HL-60 (cell line): ENCODE measurements around the gene CHCHD6.

Experiments
- DNase-seq, 2 experiments: peaks; one replicate each; pipeline ENCODE4 v3.0.0-alpha.2; 2010 to 2020; ENCODE audit warnings: low read depth in 1 of 2, low spot score in 1 of 2
- H3K27ac ChIP-seq: fragments of 250-450 bp; sonication (Bioruptor Pico); replicated peaks from 2 replicates; pipeline ENCODE4 v1.5.1; 2020; ENCODE audit warnings: mild to moderate bottlenecking, moderate library complexity
- H3K27me3 ChIP-seq: fragments of 250-450 bp; sonication (Bioruptor Pico); 2 replicates; pipeline ENCODE4 v1.5.1; 2021; ENCODE audit warnings: mild to moderate bottlenecking, moderate library complexity; ENCODE audit not compliant: insufficient read depth, poor library complexity, severe bottlenecking
- H3K4me3 ChIP-seq: replicated peaks from 2 replicates; pipeline ENCODE4 v1.5.1; 2011; ENCODE audit warnings: mild to moderate bottlenecking, control low read depth, low read length; ENCODE audit not compliant: insufficient read depth
- CTCF ChIP-seq: IDR thresholded peaks from one replicate; pipeline ENCODE4 v1.5.1; 2011; ENCODE audit warnings: low read length, control low read depth, inconsistent platforms; ENCODE audit not compliant: insufficient read depth
- GABPA ChIP-seq: IDR thresholded peaks from 2 replicates; pipeline ENCODE4 v1.6.1; 2012; ENCODE audit warnings: low read depth
- POLR2AphosphoS5 ChIP-seq: IDR thresholded peaks from 2 replicates; pipeline ENCODE4 v1.6.1; 2012; ENCODE audit warnings: low read depth
- SPI1 ChIP-seq: IDR thresholded peaks from 2 replicates; pipeline ENCODE4 v1.6.1; 2012; ENCODE audit warnings: low read depth, mild to moderate bottlenecking, borderline replicate concordance
- TF ChIP-seq, protein P1 (sequence below): IDR thresholded peaks from 2 replicates; pipeline ENCODE4 v1.6.1; 2012; ENCODE audit warnings: low read depth; ENCODE audit not compliant: insufficient replicate concordance

Gene CHCHD6

DNA sequence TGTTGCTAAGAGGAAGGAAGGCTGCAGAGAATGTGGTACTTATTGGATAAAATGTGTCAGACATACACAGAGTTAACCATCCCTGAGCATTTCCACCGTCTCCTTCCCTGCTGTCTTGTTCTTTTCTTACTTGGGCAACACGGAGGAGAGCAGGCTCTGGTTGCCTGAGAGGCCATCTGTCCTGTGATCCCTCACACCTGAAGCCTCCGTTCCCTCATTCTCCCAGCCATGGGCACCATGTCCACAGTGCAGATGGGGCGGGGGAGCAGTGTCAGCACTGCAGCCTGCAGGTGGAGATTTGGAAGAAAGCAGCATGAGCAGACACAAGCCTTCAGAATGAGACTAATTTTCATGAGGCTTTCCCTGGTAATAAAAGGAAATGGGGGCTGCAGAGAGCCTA, 133.7 kb downstream of the CHCHD6 start:
- H3K4me3 ChIP-seq, result no peak overlapping the region
- DNase-seq, result no peak
- H3K27ac ChIP-seq, result no peak overlapping the region
- H3K27me3 ChIP-seq, result no peaks in the 10 kb centered on the region
- no peak for TF ChIP-seq CTCF
- TF ChIP-seq, protein P1, sequence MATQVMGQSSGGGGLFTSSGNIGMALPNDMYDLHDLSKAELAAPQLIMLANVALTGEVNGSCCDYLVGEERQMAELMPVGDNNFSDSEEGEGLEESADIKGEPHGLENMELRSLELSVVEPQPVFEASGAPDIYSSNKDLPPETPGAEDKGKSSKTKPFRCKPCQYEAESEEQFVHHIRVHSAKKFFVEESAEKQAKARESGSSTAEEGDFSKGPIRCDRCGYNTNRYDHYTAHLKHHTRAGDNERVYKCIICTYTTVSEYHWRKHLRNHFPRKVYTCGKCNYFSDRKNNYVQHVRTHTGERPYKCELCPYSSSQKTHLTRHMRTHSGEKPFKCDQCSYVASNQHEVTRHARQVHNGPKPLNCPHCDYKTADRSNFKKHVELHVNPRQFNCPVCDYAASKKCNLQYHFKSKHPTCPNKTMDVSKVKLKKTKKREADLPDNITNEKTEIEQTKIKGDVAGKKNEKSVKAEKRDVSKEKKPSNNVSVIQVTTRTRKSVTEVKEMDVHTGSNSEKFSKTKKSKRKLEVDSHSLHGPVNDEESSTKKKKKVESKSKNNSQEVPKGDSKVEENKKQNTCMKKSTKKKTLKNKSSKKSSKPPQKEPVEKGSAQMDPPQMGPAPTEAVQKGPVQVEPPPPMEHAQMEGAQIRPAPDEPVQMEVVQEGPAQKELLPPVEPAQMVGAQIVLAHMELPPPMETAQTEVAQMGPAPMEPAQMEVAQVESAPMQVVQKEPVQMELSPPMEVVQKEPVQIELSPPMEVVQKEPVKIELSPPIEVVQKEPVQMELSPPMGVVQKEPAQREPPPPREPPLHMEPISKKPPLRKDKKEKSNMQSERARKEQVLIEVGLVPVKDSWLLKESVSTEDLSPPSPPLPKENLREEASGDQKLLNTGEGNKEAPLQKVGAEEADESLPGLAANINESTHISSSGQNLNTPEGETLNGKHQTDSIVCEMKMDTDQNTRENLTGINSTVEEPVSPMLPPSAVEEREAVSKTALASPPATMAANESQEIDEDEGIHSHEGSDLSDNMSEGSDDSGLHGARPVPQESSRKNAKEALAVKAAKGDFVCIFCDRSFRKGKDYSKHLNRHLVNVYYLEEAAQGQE, result no peak
- no peak for TF ChIP-seq SPI1
- no peak for TF ChIP-seq POLR2AphosphoS5

- DNase-seq, result no peak
- no peaks in the 10 kb centered on the region for H3K27me3 ChIP-seq
- H3K4me3 ChIP-seq, result no peak overlapping the region
- H3K27ac ChIP-seq, result no peak overlapping the region
- TF ChIP-seq POLR2AphosphoS5 (no peak), GABPA (no peak), CTCF (no peak)
Measured at GRCh38 chr3:126845920-126846715, 142.1 kb downstream of the CHCHD6 start.

DNA sequence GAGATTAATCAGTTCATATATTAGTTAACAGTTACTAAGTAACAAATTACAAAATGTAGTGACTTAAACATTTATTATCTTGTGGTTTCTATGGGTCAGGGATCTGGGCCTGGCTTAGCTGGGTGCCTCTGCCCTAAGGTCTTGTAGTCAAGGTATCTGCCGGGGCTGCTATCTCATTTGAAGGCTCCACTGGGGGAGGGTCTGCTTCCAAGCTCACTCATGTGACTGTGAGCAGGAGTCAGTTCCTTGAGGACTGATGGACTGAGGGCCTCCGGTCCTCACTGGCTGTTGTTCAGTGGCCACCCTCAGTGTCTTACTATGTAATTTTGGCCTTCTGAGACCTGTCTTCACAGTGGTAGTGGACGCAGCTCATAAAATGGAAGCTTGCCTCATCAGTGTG, 143.0 kb downstream of the CHCHD6 start:
- TF ChIP-seq, protein P1, result no peak
- no peak for TF ChIP-seq CTCF
- no peak for TF ChIP-seq GABPA
- TF ChIP-seq POLR2AphosphoS5, result no peak
- TF ChIP-seq SPI1, result no peak
- no peak for DNase-seq
- no peaks in the 10 kb centered on the region for H3K27me3 ChIP-seq
- H3K27ac ChIP-seq, result no peak overlapping the region
- H3K4me3 ChIP-seq, result no peak overlapping the region

DNA sequence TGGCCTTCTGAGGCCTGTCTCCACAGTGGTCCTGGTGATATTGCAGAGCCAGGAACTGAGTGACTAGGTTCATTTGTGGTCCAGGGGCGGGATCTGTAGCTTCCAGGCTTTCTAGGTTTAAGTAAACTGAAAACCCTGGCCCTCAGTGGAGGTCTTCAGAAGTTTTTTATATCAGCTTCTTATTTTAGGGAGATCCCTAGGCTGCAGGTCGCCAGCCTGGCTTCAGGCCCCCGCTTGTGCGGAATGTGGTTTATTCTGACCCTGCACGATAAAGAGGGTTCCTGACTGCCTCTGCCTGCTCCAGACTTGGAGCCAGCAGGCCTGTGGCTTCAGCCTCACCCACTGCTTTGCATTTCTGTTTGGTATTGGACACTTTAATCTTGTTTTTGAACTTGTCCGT, 145.0 kb downstream of the CHCHD6 start:
- DNase-seq, result no peak
- H3K27me3 ChIP-seq, result no peaks in the 10 kb centered on the region
- TF ChIP-seq, protein P1, result no peak
- TF ChIP-seq SPI1 (no peak), CTCF (no peak), POLR2AphosphoS5 (no peak), GABPA (no peak)
- H3K27ac ChIP-seq, result no peak overlapping the region
- no peak overlapping the region for H3K4me3 ChIP-seq
